ENCODE results near the gene EHBP1L1.

- TF ChIP-seq CTCF (IDR thresholded peaks at IDR 0.05) (no peak), EP300 (IDR thresholded peaks at IDR 0.05) (no peak), POLR2A (IDR thresholded peaks at IDR 0.05) (no peak)
These were observed 36.1 kb downstream of the EHBP1L1 start for GRCh38 chr11:65611758-65612603.

All from tibial nerve (tissue), 4 donors.